Keratinocyte (primary cell): ENCODE results near the gene BNC2.

Experiments used
- CTCF ChIP-seq, 3 experiments: IDR thresholded peaks in 1 of 3; conservative IDR thresholded peaks in 1 of 3; optimal IDR thresholded peaks in 1 of 3; 2 replicates in 2 of 3; 3 replicates in 1 of 3; pipeline versions ENCODE3 to v1.5.1; 2011; ENCODE audit warnings: low read length in 3 of 3, mild to moderate bottlenecking in 3 of 3, moderate library complexity in 2 of 3, control low read depth in 1 of 3, inconsistent platforms in 1 of 3; ENCODE audit not compliant: insufficient read depth in 2 of 3; ENCODE audit errors: extremely low read depth in 1 of 3
- EZH2 ChIP-seq: IDR thresholded peaks from one replicate; pipeline ENCODE4 v1.6.1; 2012; ENCODE audit warnings: inconsistent platforms, mild to moderate bottlenecking, low read length, moderate library complexity

- TF ChIP-seq CTCF (optimal IDR thresholded peaks at IDR 0.05 in 1 of 3, IDR thresholded peaks at IDR 0.05 in 1 of 3, conservative IDR thresholded peaks at IDR 0.05 in 1 of 3; ENCODE audit: extremely low read depth in 1 of 3, insufficient read depth in 2 of 3, low read length in 3 of 3), result no peak
- no peak for TF ChIP-seq EZH2
Measured at GRCh38 chr9:16918920-16919319, 48.5 kb upstream of the BNC2 start.
